ENCODE results near the gene ADARB2. TPM values are rescaled to one million over a fixed set of nuclear protein-coding genes. Genes with fewer than 3 reads are reported as not detected.

Gene ADARB2
- total and polyA plus RNA-seq, 4 donors = 0.22 to 1.3 (median 0.55) TPM

DNA sequence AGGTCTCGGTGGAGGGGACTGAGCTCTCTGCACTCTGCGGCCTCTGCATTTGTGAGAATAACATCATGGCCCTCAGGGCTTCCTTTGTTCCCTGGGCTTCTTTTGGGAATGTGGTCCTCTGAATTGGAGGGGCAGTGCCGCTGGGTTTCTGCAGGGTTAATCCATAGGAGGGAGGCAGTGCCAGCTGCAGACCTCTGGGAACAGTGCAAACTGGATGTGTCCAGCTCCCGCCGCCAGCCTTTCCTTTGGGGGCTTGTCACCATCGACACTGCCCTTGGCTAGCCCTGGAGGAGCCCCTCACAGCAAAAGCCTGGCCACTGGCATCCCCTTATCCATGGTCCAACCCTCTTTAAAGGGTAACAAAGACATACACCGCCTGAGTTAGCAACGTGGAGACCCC is 507.2 kb downstream of the ADARB2 start:
- Histone ChIP-seq H3K9me3 (ENCODE audit: control insufficient read depth in 4 of 4, insufficient read depth in 3 of 4, low read length in 3 of 4) (no peaks in the 10 kb centered on the region), H3K4me1 (ENCODE audit: control insufficient read depth in 5 of 5, insufficient read depth in 5 of 5, low read length in 5 of 5) (no peaks in the 10 kb centered on the region), H3K4me3 (no peak overlapping the region), H3K9ac (ENCODE audit: insufficient read depth in 1 of 2, low read length in 2 of 2) (no peak overlapping the region), H3K36me3 (ENCODE audit: control insufficient read depth in 4 of 4, insufficient read depth in 4 of 4, low read length in 4 of 4) (no peaks in the 10 kb centered on the region), H3K27ac (ENCODE audit: low read depth in 1 of 2, low read length in 1 of 2) (no peak overlapping the region), H3K27me3 (ENCODE audit: control insufficient read depth in 3 of 3, insufficient read depth in 3 of 3, low read length in 2 of 3) (peaks cover 0 to 8% (median 0%) of the 10 kb centered on the region in 3 donors)
- ATAC-seq (ENCODE audit: insufficient read depth, low FRiP score) (no peak), DNase-seq (no peak)
- TF ChIP-seq, protein P1, sequence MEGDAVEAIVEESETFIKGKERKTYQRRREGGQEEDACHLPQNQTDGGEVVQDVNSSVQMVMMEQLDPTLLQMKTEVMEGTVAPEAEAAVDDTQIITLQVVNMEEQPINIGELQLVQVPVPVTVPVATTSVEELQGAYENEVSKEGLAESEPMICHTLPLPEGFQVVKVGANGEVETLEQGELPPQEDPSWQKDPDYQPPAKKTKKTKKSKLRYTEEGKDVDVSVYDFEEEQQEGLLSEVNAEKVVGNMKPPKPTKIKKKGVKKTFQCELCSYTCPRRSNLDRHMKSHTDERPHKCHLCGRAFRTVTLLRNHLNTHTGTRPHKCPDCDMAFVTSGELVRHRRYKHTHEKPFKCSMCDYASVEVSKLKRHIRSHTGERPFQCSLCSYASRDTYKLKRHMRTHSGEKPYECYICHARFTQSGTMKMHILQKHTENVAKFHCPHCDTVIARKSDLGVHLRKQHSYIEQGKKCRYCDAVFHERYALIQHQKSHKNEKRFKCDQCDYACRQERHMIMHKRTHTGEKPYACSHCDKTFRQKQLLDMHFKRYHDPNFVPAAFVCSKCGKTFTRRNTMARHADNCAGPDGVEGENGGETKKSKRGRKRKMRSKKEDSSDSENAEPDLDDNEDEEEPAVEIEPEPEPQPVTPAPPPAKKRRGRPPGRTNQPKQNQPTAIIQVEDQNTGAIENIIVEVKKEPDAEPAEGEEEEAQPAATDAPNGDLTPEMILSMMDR (IDR thresholded peaks at IDR 0.05; ENCODE audit: control extremely low read depth, extremely low read depth) = no peak
- WGBS, 2 donors = 79 to 87% methylated on average over 8 of the region's 8 CpGs

- TF ChIP-seq, protein P1 (IDR thresholded peaks at IDR 0.05; ENCODE audit: control extremely low read depth, extremely low read depth) = no peak
- no peak for ATAC-seq (ENCODE audit: insufficient read depth, low FRiP score)
- DNase-seq = no peak
- peaks cover 0 to 8% (median 0%) of the 10 kb centered on the region in 3 donors for H3K27me3 ChIP-seq (ENCODE audit: control insufficient read depth in 3 of 3, insufficient read depth in 3 of 3, low read length in 2 of 3)
- no peak overlapping the region for H3K27ac ChIP-seq (ENCODE audit: low read depth in 1 of 2, low read length in 1 of 2)
- H3K9me3 ChIP-seq (ENCODE audit: control insufficient read depth in 4 of 4, insufficient read depth in 3 of 4, low read length in 3 of 4) = no peaks in the 10 kb centered on the region
- no peak overlapping the region for H3K9ac ChIP-seq (ENCODE audit: insufficient read depth in 1 of 2, low read length in 2 of 2)
- H3K4me1 ChIP-seq (ENCODE audit: control insufficient read depth in 5 of 5, insufficient read depth in 5 of 5, low read length in 5 of 5) = no peaks in the 10 kb centered on the region
- no peak overlapping the region for H3K4me3 ChIP-seq
- WGBS, 2 donors = 92 to 95% methylated on average over 10 of the region's 10 CpGs
- no peaks in the 10 kb centered on the region for H3K36me3 ChIP-seq (ENCODE audit: control insufficient read depth in 4 of 4, insufficient read depth in 4 of 4, low read length in 4 of 4)
Observed at GRCh38 chr10:1229574-1229973, 507.8 kb downstream of the ADARB2 start.

GRCh38 chr10:1229116-1229515 is 508.2 kb downstream of the ADARB2 start:
- no peaks in the 10 kb centered on the region for H3K4me1 ChIP-seq (ENCODE audit: control insufficient read depth in 5 of 5, insufficient read depth in 5 of 5, low read length in 5 of 5)
- no peaks in the 10 kb centered on the region for H3K9me3 ChIP-seq (ENCODE audit: control insufficient read depth in 4 of 4, insufficient read depth in 3 of 4, low read length in 3 of 4)
- no peaks in the 10 kb centered on the region for H3K36me3 ChIP-seq (ENCODE audit: control insufficient read depth in 4 of 4, insufficient read depth in 4 of 4, low read length in 4 of 4)
- TF ChIP-seq, protein P1 (IDR thresholded peaks at IDR 0.05; ENCODE audit: control extremely low read depth, extremely low read depth) = no peak
- H3K9ac ChIP-seq (ENCODE audit: insufficient read depth in 1 of 2, low read length in 2 of 2) = no peak overlapping the region
- H3K27ac ChIP-seq (ENCODE audit: low read depth in 1 of 2, low read length in 1 of 2) = no peak overlapping the region
- no peak for DNase-seq
- WGBS, 2 donors = 72 to 81% methylated on average over 3 of the region's 3 CpGs
- peaks cover 0 to 8% (median 0%) of the 10 kb centered on the region in 3 donors for H3K27me3 ChIP-seq (ENCODE audit: control insufficient read depth in 3 of 3, insufficient read depth in 3 of 3, low read length in 2 of 3)
- H3K4me3 ChIP-seq = no peak overlapping the region
- ATAC-seq (ENCODE audit: insufficient read depth, low FRiP score) = no peak

GRCh38 chr10:1228467-1228975 is 508.8 kb downstream of the ADARB2 start:
- no peak overlapping the region for H3K27ac ChIP-seq (ENCODE audit: low read depth in 1 of 2, low read length in 1 of 2)
- H3K9me3 ChIP-seq (ENCODE audit: control insufficient read depth in 4 of 4, insufficient read depth in 3 of 4, low read length in 3 of 4) = no peaks in the 10 kb centered on the region
- no peak overlapping the region for H3K9ac ChIP-seq (ENCODE audit: insufficient read depth in 1 of 2, low read length in 2 of 2)
- 88 to 93% methylated on average over 14 of the region's 14 CpGs for WGBS, 2 donors
- H3K4me1 ChIP-seq (ENCODE audit: control insufficient read depth in 5 of 5, insufficient read depth in 5 of 5, low read length in 5 of 5) = no peaks in the 10 kb centered on the region
- TF ChIP-seq, protein P1 (IDR thresholded peaks at IDR 0.05; ENCODE audit: control extremely low read depth, extremely low read depth) = no peak
- no peak for DNase-seq
- no peak for ATAC-seq (ENCODE audit: insufficient read depth, low FRiP score)
- no peak overlapping the region for H3K4me3 ChIP-seq
- no peaks in the 10 kb centered on the region for H3K36me3 ChIP-seq (ENCODE audit: control insufficient read depth in 4 of 4, insufficient read depth in 4 of 4, low read length in 4 of 4)
- peaks cover 0 to 8% (median 0%) of the 10 kb centered on the region in 3 donors for H3K27me3 ChIP-seq (ENCODE audit: control insufficient read depth in 3 of 3, insufficient read depth in 3 of 3, low read length in 2 of 3)
